GM12878 (cell line): ENCODE results near the gene PMM2. TPM values are rescaled to one million over a fixed set of nuclear protein-coding genes. Genes with fewer than 3 reads are reported as not detected.

ENCODE experiments used
- ATAC-seq: fragments of 200-7000 bp; cut with Tn5 transposase; 3 replicates; pipeline ENCODE4 v1.9.1; 2020; ENCODE audit warnings: mild to moderate bottlenecking, moderate library complexity
- BruUV-seq: library from RNA; stranded (reverse); fragments of 400-500 nt; replicated peaks from 2 replicates; lab custom pipeline; 2021; lab: Mats Ljungman, UMichigan
- CTCF ChIA-PET: fragments of 300-600 bp; sonication (Branson Sonifier 250); formaldehyde crosslinking; extraction: SDS; loops from one replicate; lab custom pipeline; 2021; ENCODE audit warnings: inconsistent platforms; lab: Yijun Ruan, JAX
- POLR2A ChIA-PET: fragments of 350-600 bp; formaldehyde crosslinking; extraction: SDS; loops from one replicate; lab custom pipeline; 2021; ENCODE audit warnings: inconsistent platforms; lab: Charles Lee
- RAD21 ChIA-PET: fragments of 300-600 bp; sonication (Branson Sonifier 250); formaldehyde crosslinking; loops from one replicate; lab custom pipeline; 2023; ENCODE audit warnings: antibody characterized with exemption; ENCODE audit not compliant: unreplicated experiment; lab: Charles Lee
- SMC1A ChIA-PET: fragments of 300-600 bp; sonication (Branson Sonifier 250); formaldehyde crosslinking; loops from one replicate; lab custom pipeline; 2023; ENCODE audit not compliant: unreplicated experiment, uncharacterized antibody; lab: Charles Lee
- DNase-seq: peaks from one replicate; pipeline ENCODE4 v3.0.0-alpha.2; 2011; ENCODE audit warnings: low read depth, low spot score
- FAIRE-seq: peaks from 3 replicates; lab custom pipeline; 2011; peaks lifted over from hg19 to GRCh38; lab: Jason Lieb, UNC
- H2AFZ ChIP-seq: 2 replicates; pipeline ENCODE4 v1.6.0; 2011; ENCODE audit warnings: low read depth, low read length, control low read depth; ENCODE audit not compliant: control insufficient read depth
- H3K27ac ChIP-seq: 2 replicates; pipeline ENCODE4 v1.5.1; 2011; ENCODE audit warnings: control low read depth; ENCODE audit not compliant: control insufficient read depth, insufficient read depth
- H3K27me3 ChIP-seq, 2 experiments: replicated peaks in 1 of 2; 2 replicates each; pipeline versions ENCODE4 v1.6.0 to v1.6.1; 2011; ENCODE audit warnings: low read length in 1 of 2; ENCODE audit not compliant: control insufficient read depth in 2 of 2, insufficient read depth in 2 of 2
- H3K36me3 ChIP-seq, 2 experiments: 2 replicates each; pipeline ENCODE4 v1.5.1; 2011; ENCODE audit warnings: low read length in 1 of 2; ENCODE audit not compliant: control insufficient read depth in 2 of 2, insufficient read depth in 2 of 2
- H3K4me1 ChIP-seq: 2 replicates; pipeline ENCODE4 v1.6.1; 2011; ENCODE audit warnings: mild to moderate bottlenecking, low read length, moderate library complexity, mixed read lengths; ENCODE audit not compliant: control insufficient read depth, insufficient read depth
- H3K4me2 ChIP-seq: 2 replicates; pipeline ENCODE4 v1.6.0; 2011; ENCODE audit warnings: control low read depth; ENCODE audit not compliant: control insufficient read depth, insufficient read depth
- H3K4me3 ChIP-seq: fragments of 200-600 bp; sonication (generic); 2 replicates; pipeline ENCODE4 v1.5.1; 2016
- H3K79me2 ChIP-seq: 2 replicates; pipeline ENCODE4 v1.6.0; 2011; ENCODE audit warnings: low read length; ENCODE audit not compliant: control insufficient read depth, insufficient read depth
- H3K9ac ChIP-seq: 2 replicates; pipeline ENCODE4 v1.8.0; 2011; ENCODE audit warnings: low read length, control low read depth, mixed read lengths; ENCODE audit not compliant: control insufficient read depth, insufficient read depth
- H3K9me3 ChIP-seq: replicated peaks from 3 replicates; pipeline ENCODE4 v1.5.1; 2011; ENCODE audit warnings: mild to moderate bottlenecking, low read length; ENCODE audit not compliant: control insufficient read depth, insufficient read depth
- H4K20me1 ChIP-seq: 2 replicates; pipeline ENCODE4 v1.6.0; 2011; ENCODE audit not compliant: control insufficient read depth, insufficient read depth
- CEBPB ChIP-seq, 2 experiments: fragments of 150-350 bp in 1 of 2; IDR thresholded peaks; 2 replicates each; pipeline ENCODE4 v1.6.1; 2012 to 2014; ENCODE audit warnings: low read depth in 2 of 2, low read length in 2 of 2, borderline replicate concordance in 1 of 2, inconsistent platforms in 1 of 2
- NFYB ChIP-seq: IDR thresholded peaks from 2 replicates; pipeline ENCODE4 v1.6.1; 2011; ENCODE audit warnings: low read depth, mild to moderate bottlenecking, low read length, improper control_type of control experiment, moderate library complexity; ENCODE audit not compliant: insufficient read depth
- NR2C1 ChIP-seq: fragments of 450-650 bp; IDR thresholded peaks from 2 replicates; pipeline ENCODE4 v1.6.1; 2017; ENCODE audit warnings: antibody characterized with exemption, mild to moderate bottlenecking, moderate library complexity
- SIN3A ChIP-seq: IDR thresholded peaks from 2 replicates; pipeline ENCODE4 v1.6.1; 2012; ENCODE audit warnings: low read depth, low read length, improper control_type of control experiment
- SKIL ChIP-seq: fragments of 450-650 bp; IDR thresholded peaks from 2 replicates; pipeline ENCODE4 v1.6.1; 2017; ENCODE audit warnings: mild to moderate bottlenecking, low read depth, inconsistent platforms; ENCODE audit not compliant: poor library complexity, severe bottlenecking
- SREBF1 ChIP-seq: IDR thresholded peaks from 2 replicates; pipeline ENCODE4 v1.6.1; 2012; ENCODE audit warnings: mild to moderate bottlenecking, low read length
- ZBTB33 ChIP-seq: fragments of 450-650 bp; IDR thresholded peaks from 2 replicates; pipeline ENCODE4 v1.6.1; 2017; ENCODE audit warnings: mild to moderate bottlenecking
- ZNF207 ChIP-seq: fragments of 450-650 bp; IDR thresholded peaks from 2 replicates; pipeline ENCODE4 v1.6.1; 2014; ENCODE audit warnings: antibody characterized with exemption, mild to moderate bottlenecking, borderline replicate concordance
- ZNF687 ChIP-seq: fragments of 450-650 bp; IDR thresholded peaks from 2 replicates; pipeline ENCODE4 v1.6.1; 2017; ENCODE audit warnings: mild to moderate bottlenecking, moderate library complexity
- WGBS: methylation state at CpG from one replicate; pipeline ENCODE4 v1.1.6; 2016; ENCODE audit warnings: low lambda C conversion rate; ENCODE audit not compliant: insufficient replicate concordance, insufficient coverage; ENCODE audit errors: missing lambda C conversion rate; 5-methylcytosine and 5-hydroxymethylcytosine counted together
- in situ Hi-C: fragments of 300-500 bp; cut with MboI; formaldehyde crosslinking; loops from 9 replicates; pipeline ENCODE4 v1.14.3; 2018; ENCODE audit warnings: mixed read lengths
- intact Hi-C: fragments of 100-400 bp; cut with micrococcal nuclease; formaldehyde crosslinking; loops from one replicate; pipeline ENCODE4 v1.14.2; 2022; ENCODE audit not compliant: unreplicated experiment
- polyA plus RNA-seq, 11 experiments: library from polyadenylated mRNA; depleted of rRNA in 4 of 11; unstranded in 6 of 11; stranded (reverse) in 5 of 11; fragments of >200 nt; fragmentation: Nextera tagmentation in 4 of 11; fragmentation: Illumina TruSeq in 1 of 11; extraction: Ambion mirVana in 4 of 11; extraction: Trizol in 1 of 11; gene quantifications; 1 replicate in 1 of 11; 2 replicates in 10 of 11; pipeline versions ENCODE4 v1.2.1 to v1.2.3, GENCODE V29; 2011 to 2016; ENCODE audit warnings: inconsistent platforms in 2 of 11, missing spikeins in 2 of 11, low read depth in 1 of 11
- total RNA-seq, 4 experiments: library from RNA; depleted of rRNA in 3 of 4; stranded (reverse); fragments of >200 nt in 3 of 4; fragmentation: Illumina TruSeq in 1 of 4; extraction: Trizol in 1 of 4; gene quantifications; 2 replicates each; pipeline versions ENCODE4 v1.2.1 to v1.2.3, GENCODE V29; 2013 to 2021
- TF ChIP-seq, protein P1 (sequence below): fragments of 450-650 bp; IDR thresholded peaks from 2 replicates; pipeline ENCODE4 v1.6.1; 2017; ENCODE audit warnings: borderline replicate concordance

The PMM2 gene
- total and polyA plus RNA-seq, 10 of the 15 experiments (the other 5 are each of a cell fraction or from before 2014, with no cell fraction given) = 22.6 to 69.4 (median 52.3) TPM

- POLR2A ChIA-PET = interaction anchor here (0.7 to 0.9 kb wide), 2 partner anchors 9 to 11 kb away, joined by 4 to 7 read pairs; no protein-coding TSS in a partner anchor
- H3K4me2 ChIP-seq = no peak overlapping the region
- intact Hi-C loops = no loop called here
- no peak overlapping the region for H3K4me3 ChIP-seq
- no peak overlapping the region for H3K27ac ChIP-seq
- WGBS = 52% methylated on average over 5 of the region's 5 CpGs
- CTCF ChIA-PET = interaction anchor here (1.4 to 1.9 kb wide), 2 partner anchors 12 to 26 kb away, joined by 5 to 8 read pairs; partner anchors contain the start of genes CARHSP1 and LITAFD
- RAD21 ChIA-PET = no interaction called here
- H3K79me2 ChIP-seq = peaks cover 4% of the 10 kb centered on the region
- H3K9ac ChIP-seq = no peak overlapping the region
- ATAC-seq (no peak), DNase-seq (no peak), FAIRE-seq (no peak)
- H3K36me3 ChIP-seq = peaks cover 18 to 54% of the 10 kb centered on the region in 2 experiments
- in situ Hi-C loops = no loop called here
- H2AFZ ChIP-seq = no peak overlapping the region
- peaks cover 4% of the 10 kb centered on the region; the same call in 1 of the 2 replicates for H4K20me1 ChIP-seq
- SMC1A ChIA-PET = interaction anchor here (0.6 to 1.2 kb wide), 2 partner anchors 13 to 44 kb away, joined by 3 read pairs; partner anchors contain the start of gene CARHSP1
- no TSS peak for BruUV-seq
- no peaks in the 10 kb centered on the region for H3K27me3 ChIP-seq
- no peaks in the 10 kb centered on the region for H3K9me3 ChIP-seq
- no peaks in the 10 kb centered on the region for H3K4me1 ChIP-seq
- no peak for TF ChIP-seq NFYB
- TF ChIP-seq NR2C1 = no peak
- TF ChIP-seq SREBF1 = no peak
- TF ChIP-seq SKIL = no peak
- TF ChIP-seq SIN3A = no peak
- TF ChIP-seq, protein P1, sequence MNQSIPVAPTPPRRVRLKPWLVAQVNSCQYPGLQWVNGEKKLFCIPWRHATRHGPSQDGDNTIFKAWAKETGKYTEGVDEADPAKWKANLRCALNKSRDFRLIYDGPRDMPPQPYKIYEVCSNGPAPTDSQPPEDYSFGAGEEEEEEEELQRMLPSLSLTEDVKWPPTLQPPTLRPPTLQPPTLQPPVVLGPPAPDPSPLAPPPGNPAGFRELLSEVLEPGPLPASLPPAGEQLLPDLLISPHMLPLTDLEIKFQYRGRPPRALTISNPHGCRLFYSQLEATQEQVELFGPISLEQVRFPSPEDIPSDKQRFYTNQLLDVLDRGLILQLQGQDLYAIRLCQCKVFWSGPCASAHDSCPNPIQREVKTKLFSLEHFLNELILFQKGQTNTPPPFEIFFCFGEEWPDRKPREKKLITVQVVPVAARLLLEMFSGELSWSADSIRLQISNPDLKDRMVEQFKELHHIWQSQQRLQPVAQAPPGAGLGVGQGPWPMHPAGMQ = no peak
- TF ChIP-seq ZBTB33 = no peak
- TF ChIP-seq ZNF687 = no peak
- no peak for TF ChIP-seq CEBPB (IDR thresholded peaks at IDR 0.05; ENCODE audit: borderline replicate concordance in 1 of 2, low read depth in 2 of 2, low read length in 2 of 2)
- no peak for TF ChIP-seq ZNF207
These were observed 58.3 kb downstream of the PMM2 start for GRCh38 chr16:8855972-8856371.
